HepG2 (cell line): ENCODE measurements around the gene TRRAP. TPM values are rescaled to one million over a fixed set of nuclear protein-coding genes. Genes with fewer than 3 reads are reported as not detected.
A peak's percentile ranks its signal among the peaks of the same experiment; 100 is the strongest.

Source experiments
- DR1 ChIP-seq: sonication (generic); formaldehyde crosslinking; IDR thresholded peaks from 2 replicates; pipeline ENCODE4 v1.8.0; 2021; ENCODE audit warnings: mild to moderate bottlenecking, missing genetic modification reagents, inconsistent platforms
- KDM2A ChIP-seq: sonication (generic); formaldehyde crosslinking; IDR thresholded peaks from 2 replicates; pipeline ENCODE4 v1.4.0; 2020; ENCODE audit warnings: low read depth, missing genetic modification reagents, borderline replicate concordance
- KMT2B ChIP-seq: IDR thresholded peaks from 2 replicates; pipeline ENCODE4 v1.6.1; 2016; ENCODE audit warnings: missing genetic modification reagents, missing compliant biosample characterization
- MBD4 ChIP-seq: IDR thresholded peaks from 2 replicates; pipeline ENCODE4 v1.6.1; 2012; ENCODE audit warnings: low read length, inconsistent platforms, borderline replicate concordance
- TOE1 ChIP-seq: sonication (generic); formaldehyde crosslinking; IDR thresholded peaks from 2 replicates; pipeline ENCODE4 v1.4.0; 2020; ENCODE audit warnings: mild to moderate bottlenecking, missing genetic modification reagents
- ZNF280D ChIP-seq: sonication (generic); formaldehyde crosslinking; IDR thresholded peaks from 2 replicates; pipeline ENCODE4 v1.5.1; 2020; ENCODE audit warnings: mild to moderate bottlenecking, missing genetic modification reagents
- ZNF513 ChIP-seq: sonication (generic); formaldehyde crosslinking; conservative IDR thresholded peaks from 2 replicates; pipeline ENCODE4 v1.5.0; 2020; ENCODE audit warnings: missing genetic modification reagents
- ZNF607 ChIP-seq: sonication (generic); formaldehyde crosslinking; IDR thresholded peaks from 2 replicates; pipeline ENCODE4 v1.5.1; 2020; ENCODE audit warnings: missing genetic modification reagents, mild to moderate bottlenecking, borderline replicate concordance
- polyA plus RNA-seq, 8 experiments: library from polyadenylated mRNA; depleted of rRNA in 3 of 8; stranded (reverse) in 7 of 8; unstranded in 1 of 8; fragments of >200 nt; fragmentation: Illumina TruSeq in 4 of 8; extraction: Trizol in 4 of 8; gene quantifications; 2 replicates each; pipeline versions ENCODE4 v1.2.1 to v1.2.3, GENCODE V29; 2011 to 2016; ENCODE audit warnings: low read depth in 4 of 8, missing spikeins in 1 of 8, mixed read lengths in 1 of 8; ENCODE audit not compliant: insufficient read depth in 1 of 8
- total RNA-seq, 5 experiments: library from RNA; depleted of rRNA; stranded (reverse); fragments of >200 nt; fragmentation: Illumina TruSeq; extraction: Trizol; gene quantifications; 2 replicates each; pipeline ENCODE4 v1.2.3, GENCODE V29; 2016; ENCODE audit warnings: low read depth in 1 of 5

Gene TRRAP
- total and polyA plus RNA-seq, 2 of the 13 experiments (the other 11 are each of a cell fraction or from before 2014, with no cell fraction given) = 8.6 to 10.5 TPM

- TF ChIP-seq ZNF280D (CRISPR knock-in tag) = no peak
- TF ChIP-seq ZNF607 (CRISPR knock-in tag) = peak; percentile 44; the same call in 1 of the 2 replicates
- TF ChIP-seq KMT2B (CRISPR knock-in tag) = peak; percentile 81
- no peak for TF ChIP-seq ZNF513 (CRISPR knock-in tag)
- 0 out of 2 replicates have a peak, but pooled peaks have one; percentile 41 for TF ChIP-seq TOE1 (CRISPR knock-in tag)
- peak; percentile 36; the same call in 1 of the 2 replicates for TF ChIP-seq DR1 (CRISPR knock-in tag)
- TF ChIP-seq MBD4 = no peak
- TF ChIP-seq KDM2A (CRISPR knock-in tag) = peak; percentile 88
Observed at GRCh38 chr7:98878365-98879197, at the start of gene TRRAP (continued).
